GM23338 (cell line): Measurements from ENCODE around the gene ROR1.

Source experiments
- CREB1 ChIP-seq: fragments of 250-450 bp; sonication (Bioruptor Pico); IDR thresholded peaks from 2 replicates; pipeline ENCODE4 v1.5.0; 2020; ENCODE audit warnings: low read depth, mild to moderate bottlenecking, moderate library complexity
- EZH2 ChIP-seq: fragments of 200-600 bp; sonication (generic); IDR thresholded peaks from one replicate; pipeline ENCODE4 v1.8.0; 2017; ENCODE audit warnings: antibody characterized with exemption, mild to moderate bottlenecking, low read depth; ENCODE audit not compliant: unreplicated experiment
- EZH2phosphoT487 ChIP-seq: fragments of 200-600 bp; sonication (generic); IDR thresholded peaks from one replicate; pipeline ENCODE4 v1.8.1; 2018; ENCODE audit warnings: antibody characterized with exemption; ENCODE audit not compliant: unreplicated experiment
- JUNB ChIP-seq: IDR thresholded peaks from one replicate; pipeline ENCODE4 v1.6.1; 2016; ENCODE audit warnings: antibody characterized with exemption; ENCODE audit not compliant: unreplicated experiment
- NANOG ChIP-seq: IDR thresholded peaks from 2 replicates; pipeline ENCODE4 v1.6.1; 2016; ENCODE audit warnings: antibody characterized with exemption, borderline replicate concordance
- POLR2AphosphoS5 ChIP-seq: IDR thresholded peaks from 2 replicates; pipeline ENCODE4 v1.6.1; 2016; ENCODE audit warnings: antibody characterized with exemption, low read depth
- STAT1 ChIP-seq: IDR thresholded peaks from one replicate; pipeline ENCODE4 v1.6.1; 2016; ENCODE audit warnings: antibody characterized with exemption; ENCODE audit not compliant: unreplicated experiment
- ZNF114 ChIP-seq: fragments of 250-450 bp; sonication (Bioruptor Pico); IDR thresholded peaks from 2 replicates; pipeline ENCODE4 v1.5.0; 2020; ENCODE audit warnings: mild to moderate bottlenecking, moderate library complexity
- ZNF331 ChIP-seq: fragments of 250-450 bp; sonication (Bioruptor Pico); IDR thresholded peaks from 2 replicates; pipeline ENCODE4 v1.5.0; 2020; ENCODE audit warnings: low read depth, mild to moderate bottlenecking, moderate library complexity
- TF ChIP-seq, protein P1 (sequence below), 2 experiments: fragments of 200-600 bp in 1 of 2; sonication (generic) in 1 of 2; conservative IDR thresholded peaks; 2 replicates each; pipeline versions ENCODE4 v1.5.1 to v1.6.1; 2016 to 2017; ENCODE audit warnings: antibody characterized with exemption in 2 of 2, low read depth in 2 of 2, mild to moderate bottlenecking in 2 of 2, moderate library complexity in 1 of 2
- TF ChIP-seq, protein P2 (sequence below): IDR thresholded peaks from one replicate; pipeline ENCODE4 v1.6.1; 2018; ENCODE audit warnings: antibody characterized with exemption; ENCODE audit not compliant: unreplicated experiment
- TF ChIP-seq, protein P3 (sequence below): fragments of 250-450 bp; sonication (Bioruptor Pico); IDR thresholded peaks from 2 replicates; pipeline ENCODE4 v1.5.0; 2020; ENCODE audit warnings: mild to moderate bottlenecking, moderate library complexity
- TF ChIP-seq, protein P4 (sequence below): IDR thresholded peaks from 2 replicates; pipeline ENCODE4 v1.6.1; 2016; ENCODE audit warnings: antibody characterized with exemption

DNA sequence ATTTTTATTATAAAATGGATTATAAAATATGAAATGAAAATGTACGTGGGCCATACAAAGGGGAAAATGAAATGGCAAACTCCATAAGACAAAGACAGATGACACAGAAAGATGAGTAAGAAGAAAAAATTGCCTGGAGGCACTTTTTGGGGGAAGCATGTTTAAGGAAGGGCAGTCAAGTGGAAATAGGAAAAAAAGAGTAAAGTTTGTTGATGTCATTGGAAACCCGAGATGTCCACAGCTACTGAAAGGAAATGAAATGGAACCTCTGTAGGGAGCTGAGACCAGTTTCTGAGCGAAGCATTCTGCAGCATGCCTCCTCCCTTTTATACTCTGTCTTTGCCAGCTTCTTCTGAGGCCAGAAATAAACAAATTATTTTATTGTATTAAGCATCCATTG lies 226.2 kb downstream of the ROR1 start:
- TF ChIP-seq, protein P1, sequence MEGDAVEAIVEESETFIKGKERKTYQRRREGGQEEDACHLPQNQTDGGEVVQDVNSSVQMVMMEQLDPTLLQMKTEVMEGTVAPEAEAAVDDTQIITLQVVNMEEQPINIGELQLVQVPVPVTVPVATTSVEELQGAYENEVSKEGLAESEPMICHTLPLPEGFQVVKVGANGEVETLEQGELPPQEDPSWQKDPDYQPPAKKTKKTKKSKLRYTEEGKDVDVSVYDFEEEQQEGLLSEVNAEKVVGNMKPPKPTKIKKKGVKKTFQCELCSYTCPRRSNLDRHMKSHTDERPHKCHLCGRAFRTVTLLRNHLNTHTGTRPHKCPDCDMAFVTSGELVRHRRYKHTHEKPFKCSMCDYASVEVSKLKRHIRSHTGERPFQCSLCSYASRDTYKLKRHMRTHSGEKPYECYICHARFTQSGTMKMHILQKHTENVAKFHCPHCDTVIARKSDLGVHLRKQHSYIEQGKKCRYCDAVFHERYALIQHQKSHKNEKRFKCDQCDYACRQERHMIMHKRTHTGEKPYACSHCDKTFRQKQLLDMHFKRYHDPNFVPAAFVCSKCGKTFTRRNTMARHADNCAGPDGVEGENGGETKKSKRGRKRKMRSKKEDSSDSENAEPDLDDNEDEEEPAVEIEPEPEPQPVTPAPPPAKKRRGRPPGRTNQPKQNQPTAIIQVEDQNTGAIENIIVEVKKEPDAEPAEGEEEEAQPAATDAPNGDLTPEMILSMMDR (conservative IDR thresholded peaks at IDR 0.05; ENCODE audit: low read depth in 2 of 2) = no peak
- TF ChIP-seq EZH2 = no peak
- TF ChIP-seq JUNB = no peak
- TF ChIP-seq STAT1 = no peak
- TF ChIP-seq POLR2AphosphoS5 = no peak
- TF ChIP-seq, protein P2, sequence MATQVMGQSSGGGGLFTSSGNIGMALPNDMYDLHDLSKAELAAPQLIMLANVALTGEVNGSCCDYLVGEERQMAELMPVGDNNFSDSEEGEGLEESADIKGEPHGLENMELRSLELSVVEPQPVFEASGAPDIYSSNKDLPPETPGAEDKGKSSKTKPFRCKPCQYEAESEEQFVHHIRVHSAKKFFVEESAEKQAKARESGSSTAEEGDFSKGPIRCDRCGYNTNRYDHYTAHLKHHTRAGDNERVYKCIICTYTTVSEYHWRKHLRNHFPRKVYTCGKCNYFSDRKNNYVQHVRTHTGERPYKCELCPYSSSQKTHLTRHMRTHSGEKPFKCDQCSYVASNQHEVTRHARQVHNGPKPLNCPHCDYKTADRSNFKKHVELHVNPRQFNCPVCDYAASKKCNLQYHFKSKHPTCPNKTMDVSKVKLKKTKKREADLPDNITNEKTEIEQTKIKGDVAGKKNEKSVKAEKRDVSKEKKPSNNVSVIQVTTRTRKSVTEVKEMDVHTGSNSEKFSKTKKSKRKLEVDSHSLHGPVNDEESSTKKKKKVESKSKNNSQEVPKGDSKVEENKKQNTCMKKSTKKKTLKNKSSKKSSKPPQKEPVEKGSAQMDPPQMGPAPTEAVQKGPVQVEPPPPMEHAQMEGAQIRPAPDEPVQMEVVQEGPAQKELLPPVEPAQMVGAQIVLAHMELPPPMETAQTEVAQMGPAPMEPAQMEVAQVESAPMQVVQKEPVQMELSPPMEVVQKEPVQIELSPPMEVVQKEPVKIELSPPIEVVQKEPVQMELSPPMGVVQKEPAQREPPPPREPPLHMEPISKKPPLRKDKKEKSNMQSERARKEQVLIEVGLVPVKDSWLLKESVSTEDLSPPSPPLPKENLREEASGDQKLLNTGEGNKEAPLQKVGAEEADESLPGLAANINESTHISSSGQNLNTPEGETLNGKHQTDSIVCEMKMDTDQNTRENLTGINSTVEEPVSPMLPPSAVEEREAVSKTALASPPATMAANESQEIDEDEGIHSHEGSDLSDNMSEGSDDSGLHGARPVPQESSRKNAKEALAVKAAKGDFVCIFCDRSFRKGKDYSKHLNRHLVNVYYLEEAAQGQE = no peak
- no peak for TF ChIP-seq NANOG
- TF ChIP-seq CREB1 (CRISPR knock-in tag) = no peak
- TF ChIP-seq, protein P3, sequence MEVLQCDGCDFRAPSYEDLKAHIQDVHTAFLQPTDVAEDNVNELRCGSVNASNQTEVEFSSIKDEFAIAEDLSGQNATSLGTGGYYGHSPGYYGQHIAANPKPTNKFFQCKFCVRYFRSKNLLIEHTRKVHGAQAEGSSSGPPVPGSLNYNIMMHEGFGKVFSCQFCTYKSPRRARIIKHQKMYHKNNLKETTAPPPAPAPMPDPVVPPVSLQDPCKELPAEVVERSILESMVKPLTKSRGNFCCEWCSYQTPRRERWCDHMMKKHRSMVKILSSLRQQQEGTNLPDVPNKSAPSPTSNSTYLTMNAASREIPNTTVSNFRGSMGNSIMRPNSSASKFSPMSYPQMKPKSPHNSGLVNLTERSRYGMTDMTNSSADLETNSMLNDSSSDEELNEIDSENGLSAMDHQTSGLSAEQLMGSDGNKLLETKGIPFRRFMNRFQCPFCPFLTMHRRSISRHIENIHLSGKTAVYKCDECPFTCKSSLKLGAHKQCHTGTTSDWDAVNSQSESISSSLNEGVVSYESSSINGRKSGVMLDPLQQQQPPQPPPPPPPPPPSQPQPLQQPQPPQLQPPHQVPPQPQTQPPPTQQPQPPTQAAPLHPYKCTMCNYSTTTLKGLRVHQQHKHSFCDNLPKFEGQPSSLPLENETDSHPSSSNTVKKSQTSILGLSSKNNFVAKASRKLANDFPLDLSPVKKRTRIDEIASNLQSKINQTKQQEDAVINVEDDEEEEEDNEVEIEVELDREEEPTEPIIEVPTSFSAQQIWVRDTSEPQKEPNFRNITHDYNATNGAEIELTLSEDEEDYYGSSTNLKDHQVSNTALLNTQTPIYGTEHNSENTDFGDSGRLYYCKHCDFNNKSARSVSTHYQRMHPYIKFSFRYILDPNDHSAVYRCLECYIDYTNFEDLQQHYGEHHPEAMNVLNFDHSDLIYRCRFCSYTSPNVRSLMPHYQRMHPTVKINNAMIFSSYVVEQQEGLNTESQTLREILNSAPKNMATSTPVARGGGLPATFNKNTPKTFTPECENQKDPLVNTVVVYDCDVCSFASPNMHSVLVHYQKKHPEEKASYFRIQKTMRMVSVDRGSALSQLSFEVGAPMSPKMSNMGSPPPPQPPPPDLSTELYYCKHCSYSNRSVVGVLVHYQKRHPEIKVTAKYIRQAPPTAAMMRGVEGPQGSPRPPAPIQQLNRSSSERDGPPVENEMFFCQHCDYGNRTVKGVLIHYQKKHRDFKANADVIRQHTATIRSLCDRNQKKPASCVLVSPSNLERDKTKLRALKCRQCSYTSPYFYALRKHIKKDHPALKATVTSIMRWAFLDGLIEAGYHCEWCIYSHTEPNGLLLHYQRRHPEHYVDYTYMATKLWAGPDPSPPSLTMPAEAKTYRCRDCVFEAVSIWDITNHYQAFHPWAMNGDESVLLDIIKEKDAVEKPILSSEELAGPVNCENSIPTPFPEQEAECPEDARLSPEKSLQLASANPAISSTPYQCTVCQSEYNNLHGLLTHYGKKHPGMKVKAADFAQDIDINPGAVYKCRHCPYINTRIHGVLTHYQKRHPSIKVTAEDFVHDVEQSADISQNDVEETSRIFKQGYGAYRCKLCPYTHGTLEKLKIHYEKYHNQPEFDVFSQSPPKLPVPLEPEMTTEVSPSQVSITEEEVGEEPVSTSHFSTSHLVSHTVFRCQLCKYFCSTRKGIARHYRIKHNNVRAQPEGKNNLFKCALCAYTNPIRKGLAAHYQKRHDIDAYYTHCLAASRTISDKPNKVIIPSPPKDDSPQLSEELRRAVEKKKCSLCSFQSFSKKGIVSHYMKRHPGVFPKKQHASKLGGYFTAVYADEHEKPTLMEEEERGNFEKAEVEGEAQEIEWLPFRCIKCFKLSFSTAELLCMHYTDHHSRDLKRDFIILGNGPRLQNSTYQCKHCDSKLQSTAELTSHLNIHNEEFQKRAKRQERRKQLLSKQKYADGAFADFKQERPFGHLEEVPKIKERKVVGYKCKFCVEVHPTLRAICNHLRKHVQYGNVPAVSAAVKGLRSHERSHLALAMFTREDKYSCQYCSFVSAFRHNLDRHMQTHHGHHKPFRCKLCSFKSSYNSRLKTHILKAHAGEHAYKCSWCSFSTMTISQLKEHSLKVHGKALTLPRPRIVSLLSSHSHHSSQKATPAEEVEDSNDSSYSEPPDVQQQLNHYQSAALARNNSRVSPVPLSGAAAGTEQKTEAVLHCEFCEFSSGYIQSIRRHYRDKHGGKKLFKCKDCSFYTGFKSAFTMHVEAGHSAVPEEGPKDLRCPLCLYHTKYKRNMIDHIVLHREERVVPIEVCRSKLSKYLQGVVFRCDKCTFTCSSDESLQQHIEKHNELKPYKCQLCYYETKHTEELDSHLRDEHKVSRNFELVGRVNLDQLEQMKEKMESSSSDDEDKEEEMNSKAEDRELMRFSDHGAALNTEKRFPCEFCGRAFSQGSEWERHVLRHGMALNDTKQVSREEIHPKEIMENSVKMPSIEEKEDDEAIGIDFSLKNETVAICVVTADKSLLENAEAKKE (CRISPR knock-in tag) = no peak
- TF ChIP-seq, protein P4, sequence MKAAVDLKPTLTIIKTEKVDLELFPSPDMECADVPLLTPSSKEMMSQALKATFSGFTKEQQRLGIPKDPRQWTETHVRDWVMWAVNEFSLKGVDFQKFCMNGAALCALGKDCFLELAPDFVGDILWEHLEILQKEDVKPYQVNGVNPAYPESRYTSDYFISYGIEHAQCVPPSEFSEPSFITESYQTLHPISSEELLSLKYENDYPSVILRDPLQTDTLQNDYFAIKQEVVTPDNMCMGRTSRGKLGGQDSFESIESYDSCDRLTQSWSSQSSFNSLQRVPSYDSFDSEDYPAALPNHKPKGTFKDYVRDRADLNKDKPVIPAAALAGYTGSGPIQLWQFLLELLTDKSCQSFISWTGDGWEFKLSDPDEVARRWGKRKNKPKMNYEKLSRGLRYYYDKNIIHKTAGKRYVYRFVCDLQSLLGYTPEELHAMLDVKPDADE = no peak
- TF ChIP-seq EZH2phosphoT487 = no peak
- TF ChIP-seq ZNF331 (CRISPR knock-in tag) = no peak
- TF ChIP-seq ZNF114 (CRISPR knock-in tag) = no peak
